Glutamatergic neuron (in vitro differentiated cells): ENCODE measurements around the gene ATF4. TPM values are rescaled to one million over a fixed set of nuclear protein-coding genes. Genes with fewer than 3 reads are reported as not detected.

Experiments used
- DNase-seq: peaks from one replicate; pipeline ENCODE4 v3.0.0; 2022
- H3K27ac Mint-ChIP-seq: one replicate; pipeline ENCODE4 v1.8.0; 2020; ENCODE audit warnings: mild to moderate bottlenecking, mixed read lengths, inconsistent platforms; ENCODE audit not compliant: unreplicated experiment
- H3K27me3 Mint-ChIP-seq: one replicate; pipeline ENCODE4 v1.8.0; 2020; ENCODE audit warnings: mild to moderate bottlenecking, moderate library complexity, mixed read lengths, inconsistent platforms; ENCODE audit not compliant: unreplicated experiment
- H3K36me3 Mint-ChIP-seq: one replicate; pipeline ENCODE4 v1.8.0; 2020; ENCODE audit warnings: mild to moderate bottlenecking, mixed read lengths, inconsistent platforms; ENCODE audit not compliant: unreplicated experiment
- H3K4me1 Mint-ChIP-seq: one replicate; pipeline ENCODE4 v1.8.0; 2020; ENCODE audit warnings: mild to moderate bottlenecking, low read depth, mixed read lengths, inconsistent platforms; ENCODE audit not compliant: unreplicated experiment
- H3K4me3 Mint-ChIP-seq: one replicate; pipeline ENCODE4 v1.8.0; 2020; ENCODE audit warnings: mild to moderate bottlenecking, mixed read lengths, inconsistent platforms; ENCODE audit not compliant: unreplicated experiment
- H3K9me3 Mint-ChIP-seq: one replicate; pipeline ENCODE4 v1.8.0; 2020; ENCODE audit warnings: mild to moderate bottlenecking, moderate library complexity, mixed read lengths, inconsistent platforms; ENCODE audit not compliant: unreplicated experiment
- total RNA-seq: library from RNA; stranded (reverse); fragmentation: NEBNext Ultra II Directional; extraction: Animal tissue kit (Norgen Biotek cat#: 25700); gene quantifications from one replicate; pipeline ENCODE4 v1.2.1, GENCODE V29; 2021; ENCODE audit not compliant: unreplicated experiment
- TF ChIP-seq, protein P1 (sequence below): fragments of 200-600 bp; sonication (generic); IDR thresholded peaks from one replicate; pipeline ENCODE4 v1.5.0; 2021; ENCODE audit not compliant: partially characterized antibody, unreplicated experiment

ATF4 gene
- total RNA-seq, 1 donor from 2014 or later = 509 TPM

DNA sequence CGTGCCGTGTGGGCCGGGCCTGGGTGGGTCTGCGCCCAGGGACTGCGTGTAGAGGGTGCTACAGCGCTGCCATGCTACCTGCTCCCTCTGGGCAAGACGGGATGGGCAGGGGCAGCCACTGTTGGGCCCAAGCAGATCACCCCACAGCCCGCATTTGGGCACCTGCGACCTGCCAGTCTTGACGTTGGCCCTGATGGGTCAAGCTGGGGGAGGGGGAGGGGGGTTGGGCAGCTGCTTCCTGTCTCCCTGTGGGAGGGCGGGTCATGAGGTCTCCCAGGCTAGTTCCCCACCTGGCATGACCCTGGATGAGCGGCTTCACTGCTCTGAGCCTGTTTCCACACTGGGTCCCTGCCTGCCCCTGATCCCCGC is 15.0 kb downstream of the ATF4 start:
- no peak for DNase-seq
- peaks cover 23% of the 10 kb centered on the region for H3K4me1 Mint-ChIP-seq

DNA sequence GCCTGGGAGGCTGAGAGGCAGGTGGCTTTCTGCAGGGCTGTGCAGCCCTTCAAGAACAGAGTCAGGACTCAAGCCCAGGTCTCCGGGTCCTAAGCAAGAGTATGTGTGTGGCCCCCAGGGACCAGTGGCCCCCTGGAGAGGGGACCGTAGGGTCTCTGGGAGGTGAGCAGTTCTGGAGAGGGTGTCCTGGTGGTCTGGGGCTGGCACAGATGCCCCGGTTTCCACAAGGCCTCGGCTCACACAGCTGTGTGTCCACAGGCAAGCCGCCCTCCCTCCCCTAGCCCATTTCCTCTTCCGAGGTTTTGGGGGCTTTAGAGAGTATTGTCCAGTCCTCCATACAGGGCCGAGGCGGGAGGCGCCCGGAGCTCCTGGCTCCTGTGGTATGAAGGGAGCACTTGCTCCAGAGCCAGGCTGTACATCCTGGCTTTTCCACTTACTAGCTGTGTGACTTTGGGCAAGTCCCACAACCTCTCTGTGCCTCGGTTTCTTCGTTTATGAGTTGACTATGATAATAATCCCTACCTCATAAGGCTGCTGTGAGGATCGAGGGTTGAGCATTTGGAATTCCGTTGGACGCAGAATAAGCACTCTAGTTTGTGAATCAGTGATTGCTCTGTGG is 15.6 kb downstream of the ATF4 start:
- Mint-ChIP-seq H3K9me3 (peaks cover 5% of the 10 kb centered on the region), H3K4me1 (peaks cover 18% of the 10 kb centered on the region), H3K4me3 (no peak overlapping the region), H3K27ac (no peak overlapping the region), H3K27me3 (peaks cover 7% of the 10 kb centered on the region), H3K36me3 (no peaks in the 10 kb centered on the region)
- no peak for DNase-seq
- TF ChIP-seq, protein P1, sequence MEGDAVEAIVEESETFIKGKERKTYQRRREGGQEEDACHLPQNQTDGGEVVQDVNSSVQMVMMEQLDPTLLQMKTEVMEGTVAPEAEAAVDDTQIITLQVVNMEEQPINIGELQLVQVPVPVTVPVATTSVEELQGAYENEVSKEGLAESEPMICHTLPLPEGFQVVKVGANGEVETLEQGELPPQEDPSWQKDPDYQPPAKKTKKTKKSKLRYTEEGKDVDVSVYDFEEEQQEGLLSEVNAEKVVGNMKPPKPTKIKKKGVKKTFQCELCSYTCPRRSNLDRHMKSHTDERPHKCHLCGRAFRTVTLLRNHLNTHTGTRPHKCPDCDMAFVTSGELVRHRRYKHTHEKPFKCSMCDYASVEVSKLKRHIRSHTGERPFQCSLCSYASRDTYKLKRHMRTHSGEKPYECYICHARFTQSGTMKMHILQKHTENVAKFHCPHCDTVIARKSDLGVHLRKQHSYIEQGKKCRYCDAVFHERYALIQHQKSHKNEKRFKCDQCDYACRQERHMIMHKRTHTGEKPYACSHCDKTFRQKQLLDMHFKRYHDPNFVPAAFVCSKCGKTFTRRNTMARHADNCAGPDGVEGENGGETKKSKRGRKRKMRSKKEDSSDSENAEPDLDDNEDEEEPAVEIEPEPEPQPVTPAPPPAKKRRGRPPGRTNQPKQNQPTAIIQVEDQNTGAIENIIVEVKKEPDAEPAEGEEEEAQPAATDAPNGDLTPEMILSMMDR = no peak

More for the DNA sequence above, 15.0 kb downstream of the ATF4 start:
- Mint-ChIP-seq H3K4me3 (no peak overlapping the region), H3K27me3 (peaks cover 9% of the 10 kb centered on the region), H3K36me3 (no peaks in the 10 kb centered on the region), H3K9me3 (peaks cover 5% of the 10 kb centered on the region), H3K27ac (no peak overlapping the region)
- TF ChIP-seq, protein P1 = no peak

DNA sequence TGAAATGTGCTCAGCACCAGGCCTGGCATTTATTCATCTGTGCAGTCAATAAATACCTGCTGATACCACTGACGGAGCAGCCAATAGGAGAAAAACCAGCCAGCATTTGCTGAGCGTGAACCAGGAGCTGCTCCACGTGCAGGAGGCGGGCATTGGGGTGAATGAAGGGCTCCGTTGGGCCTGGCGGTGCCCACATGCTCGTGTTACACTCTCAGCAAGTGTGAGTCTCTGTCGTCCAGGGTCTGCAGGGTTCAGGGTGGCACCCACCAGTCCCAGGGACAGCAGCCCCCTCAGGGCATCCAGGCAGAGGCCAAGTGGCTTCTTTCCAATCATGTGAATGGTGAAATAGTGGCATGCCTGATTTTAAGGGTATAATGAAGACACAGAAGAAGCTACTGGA is 16.3 kb downstream of the ATF4 start:
- TF ChIP-seq, protein P1 = no peak
- Mint-ChIP-seq H3K4me1 (peaks cover 11% of the 10 kb centered on the region), H3K36me3 (no peaks in the 10 kb centered on the region), H3K27me3 (peaks cover 3% of the 10 kb centered on the region), H3K9me3 (peaks cover 5% of the 10 kb centered on the region), H3K27ac (no peak overlapping the region), H3K4me3 (no peak overlapping the region)
- no peak for DNase-seq

DNA sequence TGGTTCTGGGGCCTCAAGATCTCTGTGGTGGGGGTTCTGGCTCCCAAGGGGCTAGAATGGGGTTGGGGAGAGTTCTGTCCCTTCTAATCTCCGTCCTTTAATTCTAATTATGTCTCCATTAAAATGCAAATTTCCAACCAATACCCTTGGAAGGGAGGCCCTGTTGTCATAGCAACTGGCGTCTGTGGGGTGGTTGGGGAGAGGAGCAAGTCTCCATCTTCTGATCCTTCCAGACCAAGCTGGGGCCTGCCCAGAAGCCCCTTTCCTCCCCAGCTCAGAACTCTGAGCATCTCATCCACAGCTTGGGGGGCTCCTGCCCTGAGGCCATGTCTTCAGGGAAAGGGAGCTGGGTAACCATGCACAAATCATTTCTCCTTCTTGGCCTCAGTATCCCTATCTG is 17.6 kb downstream of the ATF4 start:
- H3K4me3 Mint-ChIP-seq = no peak overlapping the region
- H3K36me3 Mint-ChIP-seq = no peaks in the 10 kb centered on the region
- DNase-seq = no peak
- TF ChIP-seq, protein P1 = no peak
- H3K27ac Mint-ChIP-seq = no peak overlapping the region
- peaks cover 5% of the 10 kb centered on the region for H3K9me3 Mint-ChIP-seq
- H3K27me3 Mint-ChIP-seq = peaks cover 3% of the 10 kb centered on the region
- H3K4me1 Mint-ChIP-seq = peaks cover 7% of the 10 kb centered on the region

DNA sequence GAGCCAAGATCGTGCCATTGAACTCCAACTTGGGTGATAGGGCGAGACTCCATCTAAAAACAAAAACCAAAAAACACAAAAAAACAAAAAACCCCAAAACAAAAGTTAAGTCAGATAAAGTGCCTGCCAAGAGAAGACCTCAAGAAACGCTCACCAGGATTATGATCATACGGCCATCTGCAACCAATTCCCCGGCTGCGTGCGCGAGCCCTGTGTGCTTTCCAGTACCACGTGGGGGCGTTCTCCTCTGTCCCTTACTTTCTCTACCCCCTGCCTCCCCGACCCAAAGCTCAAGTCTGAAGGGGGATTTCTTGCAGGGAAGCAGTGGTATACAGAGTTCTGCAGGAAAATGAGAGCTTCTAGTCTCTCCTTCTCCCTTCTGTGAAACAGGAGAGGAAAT is 22.7 kb downstream of the ATF4 start:
- Mint-ChIP-seq H3K9me3 (peaks cover 2% of the 10 kb centered on the region), H3K36me3 (no peaks in the 10 kb centered on the region), H3K27ac (peak overlapping the region; percentile 12), H3K27me3 (peaks cover 20% of the 10 kb centered on the region), H3K4me3 (no peak overlapping the region), H3K4me1 (peaks cover 16% of the 10 kb centered on the region)
- DNase-seq = peak; percentile 63
- TF ChIP-seq, protein P1 = no peak
